ENCODE results near the gene PEX12.
"Not testable (repeated sequence)": the region's sequence is repeated elsewhere in the genome, so short reads cannot be mapped to it uniquely, and the experiment has no call there.

DNA sequence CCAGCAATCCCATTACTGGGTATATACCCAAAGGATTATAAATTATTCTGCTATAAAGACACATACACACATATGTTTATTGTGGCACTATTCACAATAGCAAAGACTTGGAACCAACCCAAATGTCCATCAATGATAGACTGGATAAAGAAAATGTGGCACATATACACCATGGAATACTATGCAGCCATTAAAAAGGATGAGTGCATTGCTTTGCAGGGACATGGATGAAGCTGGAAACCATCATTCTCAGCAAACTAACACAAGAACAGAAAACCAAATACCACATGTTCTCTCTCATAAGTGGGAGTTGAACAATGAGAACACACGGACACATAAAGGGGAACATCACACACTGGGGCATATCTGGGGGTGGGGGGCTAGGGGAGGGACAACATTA, 49.0 kb downstream of the PEX12 start:
- not testable (repeated sequence) for TF ChIP-seq CTCF (IDR thresholded peaks at IDR 0.05); POLR2AphosphoS5 (IDR thresholded peaks at IDR 0.05; ENCODE audit: insufficient read depth in 1 of 2, low read depth in 1 of 2)
